HK-2 (cell line): ENCODE data around the gene FREM1.

Experiments
- DNase-seq: peaks from one replicate; pipeline ENCODE4 v3.0.0-alpha.2; 2018; ENCODE audit not compliant: unreplicated experiment

The FREM1 gene

GRCh38 chr9:14706530-14707140 lies 203.6 kb downstream of the FREM1 start:
- no peak for DNase-seq

GRCh38 chr9:14705079-14705478 lies 205.1 kb downstream of the FREM1 start:
- no peak for DNase-seq

GRCh38 chr9:14704281-14704680 lies 205.9 kb downstream of the FREM1 start:
- no peak for DNase-seq

- no peak for DNase-seq
Observed at GRCh38 chr9:14702200-14702720, 208.0 kb downstream of the FREM1 start.

GRCh38 chr9:14693251-14693861 lies 216.9 kb downstream of the FREM1 start, which contains the start of gene ZDHHC21:
ZDHHC21 (minus strand) TSS chr9:14693432; CDS start chr9:14674340, 19,092 bp downstream.
- peak; percentile 49 for DNase-seq

GRCh38 chr9:14692470-14693250 lies 217.6 kb downstream of the FREM1 start:
- peak; percentile 8 for DNase-seq

- DNase-seq = no peak
Observed at GRCh38 chr9:14690948-14691730, 219.1 kb downstream of the FREM1 start.

- no peak for DNase-seq
Observed at GRCh38 chr9:14687042-14687719, 223.0 kb downstream of the FREM1 start.

GRCh38 chr9:14686168-14686567 lies 224.1 kb downstream of the FREM1 start:
- DNase-seq = no peak
